GM12878 (cell line): ENCODE data around the gene NEK5. TPM values are rescaled to one million over a fixed set of nuclear protein-coding genes. Genes with fewer than 3 reads are reported as not detected.

Source experiments
- ATAC-seq: fragments of 200-7000 bp; cut with Tn5 transposase; 3 replicates; pipeline ENCODE4 v1.9.1; 2020; ENCODE audit warnings: mild to moderate bottlenecking, moderate library complexity
- BruUV-seq: library from RNA; stranded (reverse); fragments of 400-500 nt; replicated peaks from 2 replicates; lab custom pipeline; 2021; lab: Mats Ljungman, UMichigan
- CTCF ChIA-PET: fragments of 300-600 bp; sonication (Branson Sonifier 250); formaldehyde crosslinking; extraction: SDS; loops from one replicate; lab custom pipeline; 2021; ENCODE audit warnings: inconsistent platforms; lab: Yijun Ruan, JAX
- POLR2A ChIA-PET: fragments of 350-600 bp; formaldehyde crosslinking; extraction: SDS; loops from one replicate; lab custom pipeline; 2021; ENCODE audit warnings: inconsistent platforms; lab: Charles Lee
- RAD21 ChIA-PET: fragments of 300-600 bp; sonication (Branson Sonifier 250); formaldehyde crosslinking; loops from one replicate; lab custom pipeline; 2023; ENCODE audit warnings: antibody characterized with exemption; ENCODE audit not compliant: unreplicated experiment; lab: Charles Lee
- SMC1A ChIA-PET: fragments of 300-600 bp; sonication (Branson Sonifier 250); formaldehyde crosslinking; loops from one replicate; lab custom pipeline; 2023; ENCODE audit not compliant: unreplicated experiment, uncharacterized antibody; lab: Charles Lee
- DNase-seq: peaks from one replicate; pipeline ENCODE4 v3.0.0-alpha.2; 2011; ENCODE audit warnings: low read depth, low spot score
- FAIRE-seq: peaks from 3 replicates; lab custom pipeline; 2011; peaks lifted over from hg19 to GRCh38; lab: Jason Lieb, UNC
- H2AFZ ChIP-seq: 2 replicates; pipeline ENCODE4 v1.6.0; 2011; ENCODE audit warnings: low read depth, low read length, control low read depth; ENCODE audit not compliant: control insufficient read depth
- H3K27ac ChIP-seq: 2 replicates; pipeline ENCODE4 v1.5.1; 2011; ENCODE audit warnings: control low read depth; ENCODE audit not compliant: control insufficient read depth, insufficient read depth
- H3K27me3 ChIP-seq, 2 experiments: replicated peaks in 1 of 2; 2 replicates each; pipeline versions ENCODE4 v1.6.0 to v1.6.1; 2011; ENCODE audit warnings: low read length in 1 of 2; ENCODE audit not compliant: control insufficient read depth in 2 of 2, insufficient read depth in 2 of 2
- H3K36me3 ChIP-seq, 2 experiments: 2 replicates each; pipeline ENCODE4 v1.5.1; 2011; ENCODE audit warnings: low read length in 1 of 2; ENCODE audit not compliant: control insufficient read depth in 2 of 2, insufficient read depth in 2 of 2
- H3K4me1 ChIP-seq: 2 replicates; pipeline ENCODE4 v1.6.1; 2011; ENCODE audit warnings: mild to moderate bottlenecking, low read length, moderate library complexity, mixed read lengths; ENCODE audit not compliant: control insufficient read depth, insufficient read depth
- H3K4me2 ChIP-seq: 2 replicates; pipeline ENCODE4 v1.6.0; 2011; ENCODE audit warnings: control low read depth; ENCODE audit not compliant: control insufficient read depth, insufficient read depth
- H3K4me3 ChIP-seq: fragments of 200-600 bp; sonication (generic); 2 replicates; pipeline ENCODE4 v1.5.1; 2016
- H3K79me2 ChIP-seq: 2 replicates; pipeline ENCODE4 v1.6.0; 2011; ENCODE audit warnings: low read length; ENCODE audit not compliant: control insufficient read depth, insufficient read depth
- H3K9ac ChIP-seq: 2 replicates; pipeline ENCODE4 v1.8.0; 2011; ENCODE audit warnings: low read length, control low read depth, mixed read lengths; ENCODE audit not compliant: control insufficient read depth, insufficient read depth
- H3K9me3 ChIP-seq: replicated peaks from 3 replicates; pipeline ENCODE4 v1.5.1; 2011; ENCODE audit warnings: mild to moderate bottlenecking, low read length; ENCODE audit not compliant: control insufficient read depth, insufficient read depth
- H4K20me1 ChIP-seq: 2 replicates; pipeline ENCODE4 v1.6.0; 2011; ENCODE audit not compliant: control insufficient read depth, insufficient read depth
- BCL11A ChIP-seq: IDR thresholded peaks from 2 replicates; pipeline ENCODE4 v1.6.1; 2011; ENCODE audit warnings: low read depth, low read length
- BHLHE40 ChIP-seq, 2 experiments: fragments of 450-650 bp in 1 of 2; IDR thresholded peaks; 2 replicates each; pipeline ENCODE4 v1.6.1; 2011 to 2017; ENCODE audit warnings: low read depth in 2 of 2, borderline replicate concordance in 1 of 2, improper control_type of control experiment in 1 of 2, low read length in 1 of 2, mild to moderate bottlenecking in 1 of 2
- HSF1 ChIP-seq: fragments of 150-350 bp; IDR thresholded peaks from 2 replicates; pipeline ENCODE4 v1.6.1; 2014; ENCODE audit warnings: mild to moderate bottlenecking, low read depth, low read length
- IRF4 ChIP-seq: IDR thresholded peaks from 2 replicates; pipeline ENCODE4 v1.6.1; 2011; ENCODE audit warnings: low read depth, low read length
- MXI1 ChIP-seq: fragments of 150-350 bp; IDR thresholded peaks from 2 replicates; pipeline ENCODE4 v1.6.1; 2011; ENCODE audit warnings: low read depth, mild to moderate bottlenecking, inconsistent platforms, low read length, improper control_type of control experiment
- PML ChIP-seq: IDR thresholded peaks from 2 replicates; pipeline ENCODE4 v1.6.1; 2012; ENCODE audit warnings: low read length, inconsistent platforms
- RELA ChIP-seq: fragments of 450-650 bp; IDR thresholded peaks from 2 replicates; pipeline ENCODE4 v1.8.0; 2014; ENCODE audit warnings: borderline replicate concordance; ENCODE audit not compliant: partially characterized antibody
- SUPT20H ChIP-seq: IDR thresholded peaks from 2 replicates; pipeline ENCODE4 v1.6.1; 2011; ENCODE audit warnings: low read depth, mild to moderate bottlenecking, low read length, moderate library complexity, borderline replicate concordance; ENCODE audit not compliant: control insufficient read depth
- USF1 ChIP-seq: IDR thresholded peaks from 2 replicates; pipeline ENCODE4 v1.6.1; 2011; ENCODE audit warnings: borderline replicate concordance, low read depth, mild to moderate bottlenecking, moderate library complexity, mixed read lengths, low read length; ENCODE audit not compliant: insufficient read depth; ENCODE audit errors: extremely low read length
- YY1 ChIP-seq: IDR thresholded peaks from 2 replicates; pipeline ENCODE4 v1.6.1; 2011; ENCODE audit warnings: low read depth, mild to moderate bottlenecking, low read length
- ZNF384 ChIP-seq: IDR thresholded peaks from 2 replicates; pipeline ENCODE4 v1.6.1; 2012; ENCODE audit warnings: low read depth, mild to moderate bottlenecking, low read length, improper control_type of control experiment, borderline replicate concordance
- WGBS: methylation state at CpG from one replicate; pipeline ENCODE4 v1.1.6; 2016; ENCODE audit warnings: low lambda C conversion rate; ENCODE audit not compliant: insufficient replicate concordance, insufficient coverage; ENCODE audit errors: missing lambda C conversion rate; 5-methylcytosine and 5-hydroxymethylcytosine counted together
- in situ Hi-C: fragments of 300-500 bp; cut with MboI; formaldehyde crosslinking; loops from 9 replicates; pipeline ENCODE4 v1.14.3; 2018; ENCODE audit warnings: mixed read lengths
- intact Hi-C: fragments of 100-400 bp; cut with micrococcal nuclease; formaldehyde crosslinking; loops from one replicate; pipeline ENCODE4 v1.14.2; 2022; ENCODE audit not compliant: unreplicated experiment
- polyA plus RNA-seq, 11 experiments: library from polyadenylated mRNA; depleted of rRNA in 4 of 11; unstranded in 6 of 11; stranded (reverse) in 5 of 11; fragments of >200 nt; fragmentation: Nextera tagmentation in 4 of 11; fragmentation: Illumina TruSeq in 1 of 11; extraction: Ambion mirVana in 4 of 11; extraction: Trizol in 1 of 11; gene quantifications; 1 replicate in 1 of 11; 2 replicates in 10 of 11; pipeline versions ENCODE4 v1.2.1 to v1.2.3, GENCODE V29; 2011 to 2016; ENCODE audit warnings: inconsistent platforms in 2 of 11, missing spikeins in 2 of 11, low read depth in 1 of 11
- total RNA-seq, 4 experiments: library from RNA; depleted of rRNA in 3 of 4; stranded (reverse); fragments of >200 nt in 3 of 4; fragmentation: Illumina TruSeq in 1 of 4; extraction: Trizol in 1 of 4; gene quantifications; 2 replicates each; pipeline versions ENCODE4 v1.2.1 to v1.2.3, GENCODE V29; 2013 to 2021
- TF ChIP-seq, protein P1 (sequence below): IDR thresholded peaks from 2 replicates; pipeline ENCODE4 v1.6.1; 2012; ENCODE audit warnings: improper control_type of control experiment, low read depth, low read length; ENCODE audit not compliant: insufficient replicate concordance

Gene NEK5
- total and polyA plus RNA-seq, 10 of the 15 experiments (the other 5 are each of a cell fraction or from before 2014, with no cell fraction given), result 0.04 to 0.32 (median 0.20) TPM; not detected in 6

GRCh38 chr13:52051400-52051799, 77.5 kb downstream of the NEK5 start (continued):
- TF ChIP-seq RELA, result no peak
- no peak for TF ChIP-seq USF1
- no peak for TF ChIP-seq BCL11A

DNA sequence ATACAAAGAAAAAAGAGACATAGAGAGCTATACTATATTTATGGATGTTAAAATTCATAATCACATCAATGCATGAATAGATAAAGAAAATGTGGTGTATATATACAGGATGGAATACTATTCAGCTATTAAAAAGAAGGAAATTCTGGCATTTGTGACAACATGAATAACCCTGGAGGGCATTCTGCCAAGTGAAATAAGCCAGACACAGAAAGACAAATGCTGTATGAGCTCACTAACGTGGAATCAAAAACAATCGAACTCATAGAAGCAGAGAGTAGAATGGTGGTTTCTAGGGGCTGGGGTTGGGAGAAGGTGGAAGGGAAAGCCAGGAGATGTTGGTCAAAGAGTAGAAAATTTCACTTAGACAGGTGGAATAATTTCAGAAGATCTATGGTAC, 80.4 kb downstream of the NEK5 start:
- BruUV-seq, result no TSS peak
- RAD21 ChIA-PET, result no interaction called here
- SMC1A ChIA-PET, result no interaction called here
- Histone ChIP-seq H3K4me3 (no peak overlapping the region), H3K4me1 (no peaks in the 10 kb centered on the region), H3K27me3 (no peaks in the 10 kb centered on the region), H4K20me1 (no peaks in the 10 kb centered on the region), H3K4me2 (no peak overlapping the region), H3K36me3 (no peaks in the 10 kb centered on the region), H2AFZ (no peak overlapping the region), H3K9ac (no peak overlapping the region), H3K9me3 (no peaks in the 10 kb centered on the region), H3K27ac (no peak overlapping the region), H3K79me2 (no peaks in the 10 kb centered on the region)
- POLR2A ChIA-PET, result no interaction called here
- CTCF ChIA-PET, result no interaction called here
- intact Hi-C loops (no loop called here), in situ Hi-C loops (no loop called here)
- FAIRE-seq (no peak), DNase-seq (no peak), ATAC-seq (no peak)
- TF ChIP-seq PML (no peak), IRF4 (no peak), ZNF384 (no peak), HSF1 (no peak), BHLHE40 (IDR thresholded peaks at IDR 0.05; ENCODE audit: borderline replicate concordance in 1 of 2, low read depth in 2 of 2, low read length in 1 of 2) (no peak), MXI1 (no peak), YY1 (no peak), SUPT20H (no peak)
- TF ChIP-seq, protein P1, sequence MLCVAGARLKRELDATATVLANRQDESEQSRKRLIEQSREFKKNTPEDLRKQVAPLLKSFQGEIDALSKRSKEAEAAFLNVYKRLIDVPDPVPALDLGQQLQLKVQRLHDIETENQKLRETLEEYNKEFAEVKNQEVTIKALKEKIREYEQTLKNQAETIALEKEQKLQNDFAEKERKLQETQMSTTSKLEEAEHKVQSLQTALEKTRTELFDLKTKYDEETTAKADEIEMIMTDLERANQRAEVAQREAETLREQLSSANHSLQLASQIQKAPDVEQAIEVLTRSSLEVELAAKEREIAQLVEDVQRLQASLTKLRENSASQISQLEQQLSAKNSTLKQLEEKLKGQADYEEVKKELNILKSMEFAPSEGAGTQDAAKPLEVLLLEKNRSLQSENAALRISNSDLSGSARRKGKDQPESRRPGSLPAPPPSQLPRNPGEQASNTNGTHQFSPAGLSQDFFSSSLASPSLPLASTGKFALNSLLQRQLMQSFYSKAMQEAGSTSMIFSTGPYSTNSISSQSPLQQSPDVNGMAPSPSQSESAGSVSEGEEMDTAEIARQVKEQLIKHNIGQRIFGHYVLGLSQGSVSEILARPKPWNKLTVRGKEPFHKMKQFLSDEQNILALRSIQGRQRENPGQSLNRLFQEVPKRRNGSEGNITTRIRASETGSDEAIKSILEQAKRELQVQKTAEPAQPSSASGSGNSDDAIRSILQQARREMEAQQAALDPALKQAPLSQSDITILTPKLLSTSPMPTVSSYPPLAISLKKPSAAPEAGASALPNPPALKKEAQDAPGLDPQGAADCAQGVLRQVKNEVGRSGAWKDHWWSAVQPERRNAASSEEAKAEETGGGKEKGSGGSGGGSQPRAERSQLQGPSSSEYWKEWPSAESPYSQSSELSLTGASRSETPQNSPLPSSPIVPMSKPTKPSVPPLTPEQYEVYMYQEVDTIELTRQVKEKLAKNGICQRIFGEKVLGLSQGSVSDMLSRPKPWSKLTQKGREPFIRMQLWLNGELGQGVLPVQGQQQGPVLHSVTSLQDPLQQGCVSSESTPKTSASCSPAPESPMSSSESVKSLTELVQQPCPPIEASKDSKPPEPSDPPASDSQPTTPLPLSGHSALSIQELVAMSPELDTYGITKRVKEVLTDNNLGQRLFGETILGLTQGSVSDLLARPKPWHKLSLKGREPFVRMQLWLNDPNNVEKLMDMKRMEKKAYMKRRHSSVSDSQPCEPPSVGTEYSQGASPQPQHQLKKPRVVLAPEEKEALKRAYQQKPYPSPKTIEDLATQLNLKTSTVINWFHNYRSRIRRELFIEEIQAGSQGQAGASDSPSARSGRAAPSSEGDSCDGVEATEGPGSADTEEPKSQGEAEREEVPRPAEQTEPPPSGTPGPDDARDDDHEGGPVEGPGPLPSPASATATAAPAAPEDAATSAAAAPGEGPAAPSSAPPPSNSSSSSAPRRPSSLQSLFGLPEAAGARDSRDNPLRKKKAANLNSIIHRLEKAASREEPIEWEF, result no peak
- 0% methylated on average over 2 of the region's 2 CpGs for WGBS
